GM20431 (cell line): ENCODE measurements around the gene PDE6A.

Experiments used
- in situ Hi-C: fragments of 300-500 bp; cut with MseI, MboI; formaldehyde crosslinking; loops from one replicate; pipeline ENCODE4 v1.15.0; 2020; ENCODE audit warnings: low sequenced_read_pairs; ENCODE audit not compliant: unreplicated experiment

PDE6A gene

DNA sequence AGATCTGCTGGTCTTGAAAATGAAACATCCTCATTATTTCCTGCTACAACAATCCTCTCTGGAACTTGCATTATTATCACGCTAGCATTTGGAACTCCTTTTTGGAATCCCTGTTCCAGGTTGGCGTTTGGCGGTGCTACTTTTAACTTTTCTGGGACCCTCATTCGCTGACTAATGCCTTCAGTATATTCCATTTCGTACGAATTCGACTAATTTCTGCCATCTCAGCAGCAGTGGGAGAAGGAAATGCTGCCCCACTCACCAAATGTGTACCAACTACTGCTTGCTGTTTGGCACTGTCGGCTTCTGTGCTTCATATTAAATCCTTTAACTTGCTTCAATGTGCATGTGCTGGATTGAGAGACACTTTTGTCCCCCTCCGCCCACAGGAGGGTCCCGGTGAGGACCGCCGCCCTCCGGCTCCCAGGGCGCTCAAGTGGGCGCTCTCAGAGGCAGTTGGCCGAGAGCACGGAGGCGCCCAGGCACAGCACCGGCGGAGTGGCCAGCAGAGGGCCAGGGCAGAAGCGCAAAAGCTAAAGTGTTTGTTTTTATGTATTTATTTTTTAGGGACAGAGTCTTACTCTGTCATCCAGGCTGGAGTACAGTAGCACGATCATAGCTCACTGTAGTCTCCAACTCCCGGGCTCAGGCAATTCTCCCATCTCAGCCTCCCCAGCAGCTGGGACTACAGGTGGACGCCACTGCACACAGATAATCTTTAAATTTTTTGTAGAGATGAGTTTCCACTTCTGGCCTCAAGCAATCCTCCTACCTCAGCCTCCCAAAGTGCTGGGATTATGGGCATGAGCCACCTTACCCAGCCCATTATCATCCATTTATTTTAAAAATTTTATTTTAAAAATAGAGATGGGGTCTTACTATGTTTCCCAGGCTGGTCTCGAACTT is 11.9 kb downstream of the PDE6A start:
- in situ Hi-C loops: no loop called here

DNA sequence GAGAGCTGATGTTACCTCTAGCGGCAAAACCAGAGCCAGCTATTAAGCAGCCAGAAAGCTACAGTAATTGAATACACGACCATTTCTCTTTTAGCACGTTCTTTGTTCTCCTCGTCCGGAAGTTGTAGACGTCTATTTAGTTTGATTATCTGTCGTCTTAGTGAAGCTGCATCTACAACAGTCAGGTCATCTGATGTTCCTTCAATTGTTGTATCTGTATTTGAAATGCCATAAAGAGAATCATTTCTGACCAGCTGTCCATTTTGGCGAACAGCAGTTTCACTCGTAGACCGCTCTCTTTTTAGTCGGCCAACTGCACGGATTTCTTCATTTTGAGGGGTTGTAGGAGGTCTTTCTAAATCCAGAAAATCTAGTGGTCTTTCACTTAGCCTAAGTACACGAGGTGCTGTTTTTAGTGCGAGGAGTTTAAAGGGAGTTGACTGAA is 12.6 kb downstream of the PDE6A start:
- in situ Hi-C loops: no loop called here

DNA sequence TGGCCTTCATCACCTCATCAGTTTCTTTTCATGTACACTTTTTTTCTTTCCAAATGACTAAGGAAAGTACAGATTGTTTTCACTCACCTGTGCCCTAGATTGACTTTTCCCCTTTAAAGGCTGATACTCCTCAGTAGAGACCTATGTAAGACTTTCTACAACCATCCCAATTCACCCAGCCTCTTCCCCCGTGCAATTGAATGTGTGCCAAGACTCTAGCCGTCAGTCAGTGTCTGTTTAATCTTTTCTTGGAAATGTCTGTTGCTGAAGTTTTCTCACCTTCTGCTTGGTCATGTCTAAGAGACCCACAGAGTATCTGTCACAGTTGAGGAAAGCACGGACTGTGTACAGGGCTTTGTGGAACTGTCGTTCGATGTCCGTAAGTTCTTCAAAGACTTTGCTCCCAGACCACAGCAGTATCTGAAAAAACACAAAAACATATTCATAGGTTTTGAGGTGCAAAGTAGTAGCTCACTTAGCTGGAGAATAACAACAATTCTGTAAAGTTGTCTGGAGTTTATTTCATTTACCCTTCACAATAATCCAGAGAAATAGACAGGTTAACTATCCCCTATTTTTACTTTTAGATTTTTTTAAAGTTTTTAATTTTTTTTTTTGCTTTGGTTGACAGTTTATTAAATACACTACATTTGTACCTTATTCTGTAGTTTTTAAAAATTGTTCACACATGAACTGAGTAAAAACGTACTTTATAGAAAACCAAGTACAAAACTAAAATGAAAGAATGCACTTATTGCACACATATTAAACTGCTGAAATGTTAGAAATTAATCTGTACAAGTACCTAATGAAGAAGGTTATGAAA is 13.6 kb downstream of the PDE6A start:
- in situ Hi-C loops: no loop called here

DNA sequence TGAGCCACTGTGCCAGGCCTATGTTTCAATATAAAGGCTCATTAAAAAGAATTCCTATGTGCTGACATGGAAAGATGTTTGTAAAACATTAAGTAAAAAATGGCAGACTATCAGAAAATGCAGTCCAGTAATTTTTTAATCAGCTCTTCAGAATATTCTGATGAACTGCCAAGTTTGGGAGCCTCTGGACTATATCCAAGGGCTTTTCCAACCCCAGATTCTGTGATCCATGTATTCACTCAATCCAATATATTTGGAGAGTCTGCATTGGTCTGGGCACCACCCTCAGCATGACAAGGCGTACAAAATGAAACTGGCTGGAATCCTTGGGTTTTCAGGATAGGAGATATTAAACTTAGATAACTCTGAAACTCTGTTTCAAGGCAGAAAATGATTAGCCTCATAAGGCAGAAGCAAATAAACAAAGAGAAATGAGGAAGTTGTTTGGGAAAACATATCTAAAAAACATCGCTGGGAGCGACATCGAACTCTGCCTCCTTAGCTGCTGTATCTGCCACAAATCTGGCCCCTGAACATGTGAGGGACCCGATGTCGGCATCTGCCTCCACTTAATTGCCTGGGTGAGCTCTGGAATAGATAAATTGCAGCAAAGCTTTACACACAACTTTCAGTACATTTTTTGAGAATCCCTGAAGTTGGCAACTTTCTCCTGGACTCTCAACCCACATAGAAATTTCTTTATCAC is 14.4 kb downstream of the PDE6A start:
- in situ Hi-C loops: no loop called here

DNA sequence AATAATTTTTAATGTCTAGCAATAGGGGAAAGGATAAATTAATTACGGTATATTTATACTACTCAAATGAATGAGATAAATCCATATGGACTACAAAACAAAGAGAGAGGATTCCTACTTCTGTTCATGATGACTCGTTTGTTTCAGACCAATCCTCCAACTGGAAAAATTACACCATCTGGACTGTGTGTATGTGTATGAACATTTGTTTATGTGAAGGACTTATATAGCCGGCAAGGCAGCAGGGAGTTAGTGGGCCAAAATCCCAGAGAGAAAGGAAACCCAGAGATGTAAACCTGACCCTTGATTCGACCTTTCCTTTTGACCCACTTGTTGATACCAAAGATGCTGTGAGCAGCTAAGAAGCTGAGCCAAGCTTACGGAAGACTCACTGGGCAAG is 20.1 kb downstream of the PDE6A start:
- in situ Hi-C loops: no loop called here

DNA sequence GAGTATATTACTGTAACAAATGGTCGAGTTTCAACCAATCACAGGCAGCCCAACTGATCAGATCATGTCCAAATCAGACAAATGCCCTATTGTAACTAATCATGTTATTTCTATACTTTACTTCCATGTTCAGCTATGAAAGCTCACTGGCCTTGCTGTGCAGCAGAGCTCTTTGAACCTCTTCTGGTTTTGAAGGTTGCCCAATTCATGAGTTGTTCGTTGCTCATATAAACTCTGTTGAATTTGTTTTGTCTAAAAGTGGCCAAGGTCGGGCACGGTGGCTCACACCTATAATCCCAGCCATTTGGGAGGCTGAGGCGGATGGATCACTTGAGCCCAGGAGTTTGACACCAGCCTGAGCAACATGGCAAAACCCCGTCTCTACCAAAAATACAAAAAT is 21.6 kb downstream of the PDE6A start:
- in situ Hi-C loops: no loop called here

DNA sequence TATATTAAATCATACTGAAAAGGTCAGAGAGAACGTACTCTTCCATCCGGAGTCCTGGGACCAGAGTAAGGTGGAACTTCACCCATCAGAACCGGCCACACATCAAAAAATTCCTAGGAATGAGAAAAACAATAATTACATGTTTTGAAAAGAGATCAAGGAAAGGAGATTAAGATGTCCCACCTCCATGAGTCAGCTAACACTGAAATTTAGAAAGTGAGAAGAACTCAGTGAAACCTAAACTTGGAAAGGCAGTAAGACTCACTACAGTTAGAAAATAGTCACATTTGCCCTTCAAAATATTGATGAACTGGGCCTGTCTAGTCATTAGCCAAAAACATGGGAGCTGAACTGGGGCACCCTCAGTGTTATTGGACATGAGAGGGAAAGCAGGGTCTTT is 23.0 kb downstream of the PDE6A start:
- in situ Hi-C loops: no loop called here

DNA sequence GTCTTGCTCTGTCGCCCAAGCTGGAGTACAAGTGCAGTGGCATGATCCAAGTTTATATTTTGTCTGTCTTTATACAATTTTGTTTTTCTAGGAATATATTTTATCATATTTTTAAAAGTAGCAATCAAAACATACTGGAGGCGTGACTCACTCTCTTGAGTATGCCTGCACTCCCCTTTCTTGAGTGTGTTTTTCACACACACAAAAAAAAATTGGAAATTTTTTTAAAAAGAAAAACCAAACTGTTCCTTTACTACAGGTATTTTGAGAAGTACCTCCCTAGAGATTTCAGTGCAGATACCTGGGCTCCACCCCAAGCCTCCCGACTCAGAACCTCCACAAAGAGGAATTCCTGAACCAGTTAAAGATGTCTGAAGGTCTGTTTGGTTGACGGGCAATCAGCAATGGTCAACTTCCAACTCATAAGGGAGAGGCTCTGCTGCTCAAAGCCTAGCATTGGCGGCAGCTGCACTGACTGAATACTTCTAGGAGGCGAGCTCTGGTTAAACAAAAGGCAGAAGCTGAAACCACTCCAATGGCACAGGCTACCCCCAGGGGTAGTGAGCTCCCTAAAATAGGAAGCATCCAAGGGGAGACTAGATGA is 27.4 kb downstream of the PDE6A start:
- in situ Hi-C loops: no loop called here

DNA sequence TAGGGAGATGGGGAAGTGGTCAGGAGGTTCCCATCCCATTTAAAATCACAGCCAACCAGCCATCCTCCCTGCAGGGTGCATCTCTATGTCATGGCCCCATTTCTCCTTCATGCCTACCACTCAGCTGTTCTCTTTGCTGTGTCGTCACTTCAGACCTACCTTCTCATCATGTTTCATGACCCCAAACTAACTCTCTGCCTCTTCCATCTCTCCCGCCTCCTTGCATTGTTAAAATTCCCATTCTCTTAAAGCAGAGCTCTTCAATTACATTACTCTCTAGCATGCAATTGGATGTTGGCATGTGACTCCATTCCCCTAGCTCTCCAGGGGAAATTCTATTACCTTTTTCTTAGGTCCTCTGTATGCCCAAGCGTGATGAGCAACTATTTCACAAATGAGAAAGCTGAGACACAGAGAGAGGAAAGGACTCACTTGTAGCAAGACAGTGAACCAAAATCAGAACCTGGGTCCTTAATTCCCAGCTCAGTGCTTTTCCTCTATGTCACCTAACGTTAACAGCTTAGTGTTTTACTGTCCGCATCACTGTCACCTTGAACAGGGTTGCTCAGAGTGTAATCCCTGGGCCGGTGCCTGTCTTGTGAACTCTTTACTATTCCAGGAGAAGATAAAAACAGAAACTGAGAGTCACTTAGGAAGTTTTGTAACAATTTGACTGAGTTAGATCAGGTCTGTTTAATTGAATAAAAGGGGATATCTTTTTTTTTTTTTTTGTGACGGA is 28.1 kb downstream of the PDE6A start:
- in situ Hi-C loops: no loop called here

DNA sequence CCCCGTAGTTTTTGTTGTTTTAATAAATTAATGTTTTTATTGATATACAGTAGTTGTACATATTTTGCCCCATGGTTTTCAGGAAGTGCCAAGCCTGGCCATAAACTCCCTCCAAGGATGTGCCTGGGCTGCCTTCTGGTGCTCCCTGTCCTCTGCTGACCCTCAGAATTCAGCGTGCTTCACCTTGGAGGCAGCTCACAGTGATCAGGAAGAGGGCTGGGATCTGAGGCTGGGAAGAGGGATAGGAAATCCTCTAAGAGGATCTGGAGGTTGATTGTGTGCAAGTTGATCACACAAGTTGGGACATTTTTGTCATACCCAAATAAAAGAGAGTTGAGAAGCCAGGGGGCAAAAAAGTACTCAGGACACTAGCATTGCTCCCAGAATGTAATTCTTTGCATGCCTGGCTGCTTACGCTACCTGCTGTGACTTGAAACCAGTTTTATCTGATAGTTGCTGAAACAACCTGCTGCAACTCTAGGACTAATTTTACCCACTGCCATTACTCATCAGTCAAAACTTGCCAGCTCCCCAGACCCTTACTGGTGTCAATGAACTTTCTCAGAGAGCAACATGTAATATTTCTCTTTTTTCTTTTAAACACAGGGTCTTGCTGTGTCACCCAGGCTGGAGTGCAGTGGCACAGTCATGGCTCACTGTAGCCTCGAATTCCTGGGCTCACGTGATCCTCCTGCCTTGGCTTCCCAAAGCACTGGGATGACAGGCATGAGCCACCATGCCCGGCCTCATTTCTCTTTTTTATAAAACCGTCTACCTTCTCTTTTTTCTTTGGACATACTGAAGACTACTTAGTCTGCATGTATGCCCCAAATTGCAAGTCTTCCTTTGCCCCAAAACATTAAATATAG is 29.0 kb downstream of the PDE6A start:
- in situ Hi-C loops: no loop called here

DNA sequence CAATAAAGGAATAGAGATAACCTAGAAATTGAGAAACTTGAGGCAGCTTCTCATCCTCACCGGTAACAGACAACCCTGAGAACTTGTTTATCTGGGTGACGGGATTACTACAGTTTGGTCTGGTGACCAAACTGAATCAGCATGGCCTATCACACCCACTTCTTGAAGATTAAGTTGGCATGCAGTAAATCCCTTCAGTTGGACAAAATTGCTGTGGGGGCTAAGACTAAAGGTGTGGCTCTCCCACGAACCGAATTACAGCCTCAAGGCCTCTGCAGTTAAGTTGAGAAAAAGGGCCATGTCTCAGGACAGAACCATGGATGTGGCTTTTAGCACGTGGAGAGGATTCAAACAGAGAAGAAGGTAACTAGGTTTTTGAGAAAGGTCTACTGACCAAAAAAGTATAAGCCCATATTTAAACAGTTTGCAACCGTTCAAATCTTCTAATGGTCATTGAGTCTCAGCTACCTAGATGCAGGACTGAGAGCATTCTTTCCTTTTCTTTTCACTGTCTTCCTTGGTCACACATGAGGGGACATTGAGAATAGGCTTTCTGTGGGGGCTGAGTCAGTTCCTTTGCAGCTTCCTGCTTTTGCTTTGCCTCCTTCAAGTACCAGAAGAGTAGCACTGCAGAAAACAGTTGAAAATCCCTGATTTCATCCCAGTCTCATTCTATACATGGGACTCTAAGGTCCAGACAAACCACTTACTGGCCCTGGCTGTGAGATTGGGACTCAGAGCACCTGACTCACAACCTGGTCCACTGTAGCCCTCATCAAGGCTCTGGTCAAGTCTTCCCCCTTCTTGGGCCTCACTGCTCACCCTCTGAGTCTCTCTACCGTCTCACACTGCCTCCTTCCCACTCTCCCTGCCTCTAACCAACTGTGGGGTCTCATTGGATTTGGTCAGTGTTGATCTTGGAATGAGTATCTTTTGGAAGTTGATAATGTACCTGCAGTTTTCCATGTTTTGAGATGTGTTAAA is 30.9 kb downstream of the PDE6A start:
- in situ Hi-C loops: no loop called here

DNA sequence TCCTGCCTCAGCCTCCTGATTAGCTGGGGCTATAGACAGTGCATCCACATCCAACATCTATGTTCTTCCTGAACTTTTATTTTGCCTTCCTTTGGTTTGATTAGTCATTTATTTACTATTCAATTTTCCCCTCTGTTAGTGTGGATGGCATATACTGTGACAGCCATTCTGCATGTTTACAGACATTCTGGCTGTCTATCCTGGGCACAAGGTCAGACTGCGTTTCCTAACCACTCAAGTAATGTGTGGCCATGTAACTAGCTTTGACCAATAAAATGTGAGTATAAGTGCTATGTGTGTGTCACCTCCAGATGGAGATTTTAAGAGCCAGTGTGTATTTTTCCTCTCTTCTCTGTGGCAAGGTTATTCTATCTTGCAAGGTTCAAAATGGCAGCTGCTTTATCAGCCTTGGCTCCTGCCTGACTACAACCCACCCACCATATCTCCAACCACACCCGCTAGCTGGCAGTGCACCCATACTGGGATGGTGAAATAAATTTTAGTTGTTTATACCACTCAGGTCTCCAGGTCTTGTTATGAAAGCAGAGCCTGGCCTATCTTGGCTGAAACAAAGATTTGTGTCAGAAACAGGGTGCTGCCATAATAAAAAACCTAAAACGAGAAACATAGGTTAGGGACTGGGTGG is 32.2 kb downstream of the PDE6A start:
- in situ Hi-C loops: no loop called here

DNA sequence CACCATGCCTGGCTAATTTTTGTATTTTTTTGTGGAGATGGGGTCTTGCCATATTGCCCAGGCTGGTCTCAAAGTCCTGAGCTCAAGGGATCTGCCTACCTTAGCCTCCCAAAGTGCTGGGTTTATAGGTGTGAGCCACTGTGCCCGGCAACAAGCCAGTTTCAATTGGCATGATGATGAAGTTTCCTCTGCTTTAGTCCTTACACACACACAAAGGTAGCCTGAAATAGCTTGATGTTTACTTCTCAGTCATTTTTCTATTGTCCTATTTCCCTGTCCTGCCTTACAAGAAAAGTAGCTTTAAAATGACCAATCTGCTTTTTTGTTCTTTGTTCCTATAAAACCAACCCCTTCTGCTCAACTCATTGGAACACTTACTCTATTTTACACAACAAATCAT is 33.6 kb downstream of the PDE6A start:
- in situ Hi-C loops: no loop called here

DNA sequence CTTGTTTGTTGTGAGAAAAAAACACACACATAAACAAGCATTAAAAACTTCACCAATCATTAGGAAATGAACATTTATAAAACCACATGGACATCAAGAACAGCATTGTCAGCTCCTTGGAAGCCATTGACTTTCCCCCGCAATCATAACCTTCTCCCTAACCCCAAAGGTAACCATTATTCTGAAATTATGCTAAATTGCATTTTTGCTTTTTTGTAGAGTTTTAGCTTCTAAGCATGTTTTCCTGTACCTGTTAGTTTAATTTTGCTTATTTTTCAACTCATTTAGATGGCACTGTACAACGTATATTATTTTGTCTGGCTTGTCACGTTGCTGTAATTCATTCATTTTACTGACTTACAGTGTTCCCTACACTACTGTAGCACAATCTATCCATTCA is 36.8 kb downstream of the PDE6A start:
- in situ Hi-C loops: no loop called here

DNA sequence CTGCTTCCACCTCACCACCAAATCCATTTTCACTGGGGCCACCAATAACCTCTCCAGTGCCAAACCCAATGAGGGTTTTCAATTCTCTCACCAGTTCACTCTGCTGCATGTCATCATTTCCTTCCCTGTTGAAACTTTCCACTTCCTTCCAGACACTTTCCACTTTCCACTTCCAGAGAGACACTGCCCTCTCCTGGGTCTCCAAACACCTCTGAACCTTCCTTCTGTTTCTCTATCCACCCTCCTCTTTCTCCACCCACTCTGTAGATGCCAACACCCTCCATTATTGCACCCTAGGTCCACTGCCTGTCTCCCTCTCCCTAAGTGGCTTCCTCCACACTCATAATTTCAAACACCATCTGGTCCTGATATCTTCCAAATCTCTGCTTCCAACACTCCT is 39.6 kb downstream of the PDE6A start:
- in situ Hi-C loops: no loop called here

DNA sequence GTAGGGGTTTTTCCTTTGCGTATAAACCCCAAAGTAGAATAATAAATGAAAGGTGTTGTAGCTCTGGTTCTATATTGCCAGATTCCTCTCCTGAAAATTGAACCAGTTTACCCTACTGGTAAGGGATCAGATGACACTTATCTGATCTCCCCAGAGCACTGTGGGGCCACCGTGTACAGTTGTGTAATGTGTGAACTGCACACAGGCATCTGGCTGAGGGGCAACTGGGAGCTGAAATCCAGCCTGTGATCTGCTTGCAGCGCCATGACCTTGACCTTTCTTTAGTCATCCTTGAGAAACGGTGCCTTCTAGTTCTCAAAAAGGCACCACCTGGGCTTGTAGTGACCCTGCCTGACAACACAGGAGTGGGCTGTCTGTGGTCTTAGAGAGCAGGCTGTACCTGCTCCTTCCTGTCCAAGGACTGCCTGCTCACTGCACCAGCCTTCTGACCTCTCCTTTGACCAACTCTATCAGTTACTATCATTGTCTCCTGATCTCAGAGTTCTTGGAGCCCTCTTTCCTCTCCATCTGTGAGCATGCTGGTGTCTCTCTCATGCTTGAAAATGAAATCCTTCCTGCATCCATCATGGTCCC is 40.2 kb downstream of the PDE6A start:
- in situ Hi-C loops: no loop called here

DNA sequence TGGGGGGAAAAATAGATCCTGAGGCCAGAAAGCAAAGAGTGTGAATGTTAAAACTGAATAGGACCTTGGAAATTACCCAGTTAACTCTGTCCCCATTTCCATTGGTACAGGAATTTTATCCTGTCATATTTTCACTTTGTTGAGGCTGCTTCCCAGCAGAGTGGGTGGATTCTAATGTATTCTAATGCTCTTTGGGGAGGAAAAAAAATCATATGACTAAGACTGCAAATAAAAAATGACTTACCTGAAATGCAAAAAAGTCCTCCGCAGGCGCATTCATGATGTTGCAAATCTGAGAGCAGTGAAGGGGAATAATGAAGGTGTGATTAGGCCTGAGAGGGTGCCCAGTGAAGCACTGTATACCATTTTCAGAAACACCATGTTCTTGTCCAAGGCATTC is 41.2 kb downstream of the PDE6A start:
- in situ Hi-C loops: no loop called here
